Dermis blood vessel endothelial cell (primary cell): ENCODE data around the gene DHCR7. TPM values are rescaled to one million over a fixed set of nuclear protein-coding genes. Genes with fewer than 3 reads are reported as not detected.
A peak's percentile ranks its signal among the peaks of the same experiment; 100 is the strongest.

Experiments used
- DNase-seq: peaks from one replicate; pipeline ENCODE4 v3.0.0; 2010
- total RNA-seq: library from RNA; depleted of rRNA; stranded (reverse); fragments of >200 nt; gene quantifications from 2 replicates; pipeline ENCODE4 v1.2.3, GENCODE V29; 2014

Gene DHCR7
- total RNA-seq, result 41.9 and 110 TPM in 2 replicates

- peak; percentile 97 for DNase-seq
Measured at GRCh38 chr11:71448257-71449171, at the start of gene DHCR7. Gene DHCR7 (minus strand): TSS chr11:71448393. CDS start chr11:71444952, 3,441 bp downstream.

GRCh38 chr11:71496421-71496820 is 48.2 kb upstream of the DHCR7 start:
- no peak for DNase-seq

- DNase-seq, result no peak
Measured at GRCh38 chr11:71495286-71496230, 47.4 kb upstream of the DHCR7 start.

- no peak for DNase-seq
Measured at GRCh38 chr11:71491940-71492339, 43.7 kb upstream of the DHCR7 start.

GRCh38 chr11:71491531-71491930 is 43.3 kb upstream of the DHCR7 start:
- DNase-seq, result no peak

GRCh38 chr11:71490731-71491390 is 42.7 kb upstream of the DHCR7 start:
- no peak for DNase-seq

- DNase-seq, result no peak
Measured at GRCh38 chr11:71490044-71490730, 42.0 kb upstream of the DHCR7 start.

GRCh38 chr11:71489311-71490043 is 41.3 kb upstream of the DHCR7 start:
- peak; percentile 91 for DNase-seq

GRCh38 chr11:71488681-71489270 is 40.6 kb upstream of the DHCR7 start:
- DNase-seq, result no peak

GRCh38 chr11:71486320-71486719 is 38.1 kb upstream of the DHCR7 start:
- no peak for DNase-seq

GRCh38 chr11:71485466-71485865 is 37.3 kb upstream of the DHCR7 start:
- no peak for DNase-seq

- DNase-seq, result no peak
Measured at GRCh38 chr11:71485063-71485399, 36.8 kb upstream of the DHCR7 start.

- DNase-seq, result no peak
Measured at GRCh38 chr11:71484248-71485062, 36.3 kb upstream of the DHCR7 start.

GRCh38 chr11:71483692-71484091 is 35.5 kb upstream of the DHCR7 start:
- DNase-seq, result no peak

- DNase-seq, result no peak
Measured at GRCh38 chr11:71482746-71483364, 34.7 kb upstream of the DHCR7 start.

- DNase-seq, result no peak
Measured at GRCh38 chr11:71482216-71482615, 34.0 kb upstream of the DHCR7 start.

- DNase-seq, result no peak
Measured at GRCh38 chr11:71481101-71481960, 33.1 kb upstream of the DHCR7 start.

GRCh38 chr11:71478528-71478840 is 30.3 kb upstream of the DHCR7 start:
- DNase-seq, result no peak
